Thyroid gland (tissue), 4 donors: Measurements from ENCODE around the gene GLI3. TPM values are rescaled to one million over a fixed set of nuclear protein-coding genes. Genes with fewer than 3 reads are reported as not detected.

Experiments used
- DNase-seq, 2 donors: peaks; one replicate each; pipeline ENCODE4 v3.0.0-alpha.2; 2019
- H3K27ac ChIP-seq, 3 donors: fragments of 200-600 bp; sonication (generic); 1 replicate in 2 of 3; 2 replicates in 1 of 3; pipeline ENCODE4 v1.5.1; 2016 to 2019; ENCODE audit warnings: mild to moderate bottlenecking in 1 of 3, moderate library complexity in 1 of 3
- H3K27me3 ChIP-seq: fragments of 200-600 bp; sonication (generic); one replicate; pipeline ENCODE4 v1.5.1; 2019
- H3K36me3 ChIP-seq, 2 donors: fragments of 200-600 bp; sonication (generic); one replicate each; pipeline ENCODE4 v1.5.1; 2016 to 2019
- H3K4me1 ChIP-seq, 2 donors: fragments of 200-600 bp; sonication (generic); one replicate each; pipeline ENCODE4 v1.5.1; 2017 to 2019
- H3K4me3 ChIP-seq, 3 donors: fragments of 200-600 bp; sonication (generic); replicated peaks in 1 of 3; 1 replicate in 2 of 3; 2 replicates in 1 of 3; pipeline ENCODE4 v1.5.1; 2016; ENCODE audit warnings: mild to moderate bottlenecking in 1 of 3
- H3K9me3 ChIP-seq: fragments of 200-600 bp; sonication (generic); one replicate; pipeline ENCODE4 v1.5.1; 2017
- CTCF ChIP-seq, 6 experiments: fragments of 200-600 bp in 3 of 6; fragments of 450-650 bp in 3 of 6; sonication (generic) in 3 of 6; IDR thresholded peaks; one replicate each; pipeline ENCODE4 v1.5.1; 2016 to 2019; ENCODE audit warnings: antibody characterized with exemption in 6 of 6, mild to moderate bottlenecking in 2 of 6, inconsistent platforms in 1 of 6, moderate library complexity in 1 of 6
- POLR2A ChIP-seq, 2 donors: fragments of 450-650 bp; IDR thresholded peaks; one replicate each; pipeline ENCODE4 v1.6.1; 2017; ENCODE audit warnings: antibody characterized with exemption in 2 of 2, mild to moderate bottlenecking in 2 of 2, moderate library complexity in 1 of 2
- WGBS, 2 donors: methylation state at CpG; one replicate each; pipeline ENCODE4 v1.1.5; 2017; 5-methylcytosine and 5-hydroxymethylcytosine counted together
- intact Hi-C: fragments of 100-400 bp; cut with DNase I; formaldehyde crosslinking; loops from one replicate; pipeline ENCODE4 v1.15.1; 2023
- total RNA-seq, 4 donors: library from RNA; depleted of rRNA; stranded (reverse); fragments of >200 nt; gene quantifications; one replicate each; pipeline ENCODE4 v1.2.3, GENCODE V29; 2016

Gene GLI3
- total RNA-seq, 4 donors from 2014 or later = 10.1 to 15.6 (median 13.6) TPM

- intact Hi-C loops = loop anchor here (5.0 kb wide), 1 partner anchor 262 kb away; the partner anchor contains the start of gene GLI3
- no peak overlapping the region for H3K4me3 ChIP-seq
- 83 to 90% methylated on average over 4 of the region's 4 CpGs for WGBS, 2 donors
- H3K9me3 ChIP-seq = no peaks in the 10 kb centered on the region
- no peak overlapping the region for H3K27ac ChIP-seq
- peaks cover 0 to 7% of the 10 kb centered on the region in 2 donors for H3K36me3 ChIP-seq
- TF ChIP-seq CTCF (IDR thresholded peaks at IDR 0.05) (no peak), POLR2A (IDR thresholded peaks at IDR 0.05) (no peak)
- no peaks in the 10 kb centered on the region for H3K27me3 ChIP-seq
- no peak for DNase-seq
- peaks cover 24 to 26% of the 10 kb centered on the region in 2 donors for H3K4me1 ChIP-seq
Measured at GRCh38 chr7:41974870-41975557, 262.0 kb downstream of the GLI3 start.

GRCh38 chr7:41973202-41973730 lies 263.7 kb downstream of the GLI3 start:
- Histone ChIP-seq H3K27ac (no peak overlapping the region), H3K4me1 (peaks cover 20 to 22% of the 10 kb centered on the region in 2 donors), H3K36me3 (peaks cover 0 to 7% of the 10 kb centered on the region in 2 donors), H3K27me3 (no peaks in the 10 kb centered on the region), H3K4me3 (no peak overlapping the region), H3K9me3 (no peaks in the 10 kb centered on the region)
- TF ChIP-seq POLR2A (IDR thresholded peaks at IDR 0.05) (no peak), CTCF (IDR thresholded peaks at IDR 0.05) (no peak)
- intact Hi-C loops = no loop called here
- 96% methylated on average over 8 of the region's 8 CpGs for WGBS, 2 donors
- DNase-seq = no peak

- peaks cover 15 to 17% of the 10 kb centered on the region in 2 donors for H3K4me1 ChIP-seq
- H3K4me3 ChIP-seq = no peak overlapping the region
- H3K27me3 ChIP-seq = no peaks in the 10 kb centered on the region
- WGBS, 2 donors = 98% methylated on average over 4 of the region's 4 CpGs
- H3K9me3 ChIP-seq = no peaks in the 10 kb centered on the region
- no peak overlapping the region for H3K27ac ChIP-seq
- intact Hi-C loops = no loop called here
- TF ChIP-seq POLR2A (IDR thresholded peaks at IDR 0.05) = no peak
- no peak for TF ChIP-seq CTCF (IDR thresholded peaks at IDR 0.05)
- peaks cover 0 to 7% of the 10 kb centered on the region in 2 donors for H3K36me3 ChIP-seq
- no peak for DNase-seq
Measured at GRCh38 chr7:41972776-41973175, 264.2 kb downstream of the GLI3 start.

- peaks cover 0 to 7% of the 10 kb centered on the region in 2 donors for H3K36me3 ChIP-seq
- intact Hi-C loops = no loop called here
- H3K4me1 ChIP-seq = peaks cover 10 to 12% of the 10 kb centered on the region in 2 donors
- no peaks in the 10 kb centered on the region for H3K27me3 ChIP-seq
- H3K9me3 ChIP-seq = no peaks in the 10 kb centered on the region
- 95 to 100% methylated on average over 13 of the region's 13 CpGs for WGBS, 2 donors
- TF ChIP-seq POLR2A (IDR thresholded peaks at IDR 0.05) (no peak), CTCF (IDR thresholded peaks at IDR 0.05) (no peak)
- H3K4me3 ChIP-seq = no peak overlapping the region
- no peak for DNase-seq
- no peak overlapping the region for H3K27ac ChIP-seq
Measured at GRCh38 chr7:41972270-41972669, 264.7 kb downstream of the GLI3 start.

GRCh38 chr7:41971640-41972187 lies 265.3 kb downstream of the GLI3 start:
- TF ChIP-seq CTCF (IDR thresholded peaks at IDR 0.05) (no peak), POLR2A (IDR thresholded peaks at IDR 0.05) (no peak)
- H3K4me3 ChIP-seq = no peak overlapping the region
- 94 to 95% methylated on average over 9 of the region's 9 CpGs for WGBS, 2 donors
- no peaks in the 10 kb centered on the region for H3K27me3 ChIP-seq
- peaks cover 4 to 7% of the 10 kb centered on the region in 2 donors for H3K36me3 ChIP-seq
- intact Hi-C loops = no loop called here
- no peak overlapping the region for H3K27ac ChIP-seq
- peaks cover 8 to 9% of the 10 kb centered on the region in 2 donors for H3K4me1 ChIP-seq
- H3K9me3 ChIP-seq = no peaks in the 10 kb centered on the region
- DNase-seq = no peak
